Activated CD4-positive, alpha-beta T cell treated with anti-CD3 and anti-CD28 coated beads, Interleukin-2, amount 50 U/mL, for 4 hours (primary cell): Measurements from ENCODE around the gene LRRC53.

Source experiments
- DNase-seq, 2 experiments: peaks; one replicate each; pipeline ENCODE4 v3.0.0-alpha.2; 2020

The LRRC53 gene

GRCh38 chr1:74431531-74431930 is 80.9 kb downstream of the LRRC53 start:
- DNase-seq, result no peak

GRCh38 chr1:74430342-74430934 is 82.0 kb downstream of the LRRC53 start:
- DNase-seq, result no peak

GRCh38 chr1:74429580-74429979 is 82.8 kb downstream of the LRRC53 start:
- DNase-seq, result no peak

GRCh38 chr1:74427681-74428080 is 84.7 kb downstream of the LRRC53 start:
- DNase-seq, result no peak

- no peak for DNase-seq
Observed at GRCh38 chr1:74426208-74426937, 86.0 kb downstream of the LRRC53 start.

GRCh38 chr1:74425676-74426075 is 86.7 kb downstream of the LRRC53 start:
- no peak for DNase-seq

GRCh38 chr1:74423471-74423870 is 88.9 kb downstream of the LRRC53 start:
- DNase-seq, result no peak

GRCh38 chr1:74422421-74423292 is 89.8 kb downstream of the LRRC53 start:
- no peak for DNase-seq

- no peak for DNase-seq
Observed at GRCh38 chr1:74420467-74420866, 91.9 kb downstream of the LRRC53 start.
